HG02798 (cell line): Measurements from ENCODE around the gene ASIC2.

Experiments used
- ATAC-seq: cut with Tn5 transposase; IDR thresholded peaks from one replicate; pipeline ENCODE4 v1.9.1; 2021; ENCODE audit warnings: mild to moderate bottlenecking; ENCODE audit not compliant: unreplicated experiment, poor library complexity

The ASIC2 gene

DNA sequence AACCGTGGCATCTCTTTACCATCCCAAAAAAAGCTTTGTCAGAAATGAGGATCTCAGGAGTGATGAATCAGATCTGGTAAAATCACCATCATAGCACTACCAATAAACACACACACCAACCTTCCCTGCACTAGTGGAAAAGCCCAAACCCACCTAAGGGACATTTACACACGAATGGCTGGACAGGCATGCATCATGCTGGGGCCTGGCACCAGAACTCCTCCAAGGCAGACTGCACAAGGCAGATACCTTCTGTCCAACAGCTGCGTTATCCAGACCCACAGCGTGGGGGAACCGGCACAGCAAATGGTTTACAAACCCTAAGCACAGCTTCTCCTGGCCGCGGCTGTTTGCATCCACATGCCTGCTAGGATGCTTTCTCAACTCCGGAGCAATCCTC lies 2.8 kb downstream of the ASIC2 start:
- no peak for ATAC-seq

DNA sequence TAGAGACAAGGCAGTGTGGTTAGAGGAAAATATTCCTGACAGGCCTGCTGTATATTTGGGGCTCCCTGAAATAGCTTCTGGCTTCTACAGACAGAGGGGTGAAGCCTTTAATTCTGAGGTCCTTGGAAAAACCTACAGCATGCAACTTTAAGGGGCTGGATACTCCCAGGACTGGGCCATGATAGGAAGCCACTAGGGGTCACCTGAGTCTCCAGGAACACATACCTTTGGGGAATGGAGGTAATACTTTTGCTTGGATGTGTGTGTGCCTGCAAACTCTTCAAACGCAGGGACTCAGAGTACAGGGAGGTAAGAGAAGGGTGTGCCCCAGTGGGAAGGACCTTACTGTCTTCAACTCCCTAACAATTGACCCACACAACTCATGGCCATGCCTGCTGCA lies 4.1 kb downstream of the ASIC2 start:
- ATAC-seq, result no peak

DNA sequence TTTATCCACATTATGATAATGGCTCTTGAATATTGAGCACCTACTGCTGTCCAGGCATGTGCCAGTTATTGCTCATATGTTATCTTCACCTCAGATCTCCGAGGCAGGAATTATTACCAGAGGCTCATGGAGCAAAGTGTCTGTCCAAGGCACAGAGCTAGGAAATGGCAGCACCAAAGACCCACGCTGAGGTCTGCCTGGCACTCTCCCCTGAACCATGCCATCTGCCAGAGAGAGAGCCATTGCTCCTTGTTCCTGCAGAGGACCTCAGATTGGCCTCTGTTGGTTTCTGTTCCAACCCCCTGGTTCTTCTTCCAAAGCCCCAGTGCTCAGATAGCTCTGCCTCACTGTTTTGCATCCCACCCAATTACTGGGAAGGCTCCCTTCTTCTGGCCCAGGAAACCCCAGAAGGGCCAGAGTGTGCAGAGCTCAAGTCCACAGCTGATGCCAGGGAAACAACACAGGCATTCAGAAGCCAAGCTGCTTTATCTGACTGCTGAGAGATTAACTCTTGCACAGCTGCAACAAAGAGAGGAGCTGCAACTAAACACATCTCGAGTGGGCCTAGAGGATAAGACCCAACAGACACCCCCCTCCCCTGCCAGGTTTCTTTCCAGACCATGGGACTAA lies 5.9 kb downstream of the ASIC2 start:
- no peak for ATAC-seq

DNA sequence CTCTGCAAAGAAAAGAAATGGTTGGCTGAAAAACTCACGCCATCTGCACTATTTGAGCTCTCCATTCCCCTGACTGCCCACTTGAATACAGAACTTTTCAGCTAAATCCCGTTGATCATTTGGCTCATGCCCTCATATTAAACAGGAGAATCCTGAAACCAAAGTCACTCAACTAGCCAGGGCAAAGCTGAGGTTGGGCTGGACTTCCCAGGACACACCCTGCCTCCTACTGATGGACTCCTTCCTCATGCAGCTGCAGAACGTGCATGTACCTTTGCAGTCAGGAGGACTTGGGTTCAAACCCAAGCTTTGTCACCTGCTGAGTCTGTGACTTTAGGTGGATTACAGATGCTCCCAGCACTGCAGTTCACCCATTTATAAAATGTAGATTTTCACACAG lies 7.7 kb downstream of the ASIC2 start:
- ATAC-seq, result no peak

DNA sequence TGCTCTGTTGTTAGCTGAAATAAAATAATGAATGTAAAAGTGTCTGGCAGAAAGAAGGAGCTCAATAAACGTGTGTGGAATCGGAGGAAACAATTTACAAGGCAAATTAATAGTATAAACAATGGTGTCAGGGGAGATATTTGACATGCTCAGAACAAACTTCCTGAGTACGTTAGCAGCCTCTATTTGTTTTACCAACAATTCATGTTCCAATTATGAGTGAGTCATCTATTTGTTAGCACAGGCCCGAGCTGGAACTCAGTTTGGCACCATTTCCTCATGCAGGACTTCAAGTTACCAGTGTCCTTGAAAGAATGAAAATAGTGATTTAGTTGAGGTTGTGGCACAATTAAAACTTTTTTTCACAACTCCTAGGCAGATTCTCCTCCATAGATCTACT lies 9.1 kb downstream of the ASIC2 start:
- no peak for ATAC-seq

DNA sequence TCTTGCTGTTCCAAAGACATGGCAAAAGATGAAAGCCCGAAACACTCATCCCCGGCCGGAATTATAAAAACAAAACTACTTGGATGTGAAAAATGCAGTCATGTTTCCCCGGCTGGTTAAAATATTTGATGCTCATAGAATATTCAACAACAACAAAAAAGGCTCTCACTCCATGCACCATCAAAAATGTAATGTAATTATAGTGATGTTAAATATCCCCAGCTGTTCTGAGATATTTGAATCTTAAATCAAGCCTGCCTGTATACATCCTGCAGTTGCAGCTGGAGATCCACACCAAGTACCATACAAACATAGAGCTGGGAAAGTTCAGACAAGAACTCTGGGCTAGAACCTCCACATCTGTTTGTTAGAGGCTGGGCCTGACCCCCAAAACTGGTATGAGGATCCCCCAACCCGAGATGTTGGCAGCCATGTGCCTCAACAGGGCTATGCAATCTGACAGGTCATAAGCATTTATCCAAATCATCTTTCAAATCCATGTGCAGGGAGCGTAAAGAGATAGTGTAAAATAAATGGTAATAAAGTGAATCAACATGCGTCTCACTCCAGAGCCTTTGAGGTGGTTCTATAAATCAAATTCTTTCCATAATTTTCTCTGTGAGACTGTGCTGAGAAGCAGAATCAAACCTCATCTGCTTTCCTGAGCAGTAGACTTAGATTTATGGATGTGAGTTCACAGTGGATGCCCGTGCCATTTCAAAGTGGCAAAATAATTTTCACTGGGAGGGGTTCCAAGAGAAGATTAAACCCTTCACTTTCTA lies 12.7 kb downstream of the ASIC2 start:
- no peak for ATAC-seq

DNA sequence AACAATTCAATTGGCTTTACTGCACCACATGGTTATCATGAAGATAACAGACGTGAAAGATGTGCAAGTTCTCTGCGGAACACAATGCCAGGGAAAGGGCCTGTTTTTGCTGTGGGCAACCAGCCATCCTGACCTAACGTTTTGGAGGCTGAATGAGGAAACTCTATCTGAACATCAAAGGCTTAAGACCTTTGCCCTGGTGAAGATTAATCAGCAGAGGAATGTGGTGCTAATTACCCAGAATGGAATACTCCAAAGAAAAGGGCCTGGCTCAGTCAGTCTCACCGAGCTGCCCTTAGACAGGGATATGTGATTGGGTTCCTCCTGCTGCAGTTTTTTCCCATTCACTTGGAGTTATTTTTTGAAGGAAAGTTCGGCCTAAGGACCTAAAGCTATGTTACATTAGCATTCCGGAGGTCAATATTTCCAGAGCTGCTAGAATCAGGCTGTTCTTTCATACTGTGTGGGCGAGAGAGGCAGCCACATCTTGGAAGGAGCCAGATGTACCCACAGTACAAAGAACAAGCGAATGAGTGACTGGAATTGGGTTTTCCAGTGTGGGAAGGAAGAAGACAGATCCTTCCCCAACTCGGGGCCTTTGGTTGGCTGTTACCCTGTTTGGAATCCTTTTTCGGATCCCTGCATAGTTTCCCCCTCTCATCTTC lies 15.5 kb downstream of the ASIC2 start:
- ATAC-seq, result no peak

DNA sequence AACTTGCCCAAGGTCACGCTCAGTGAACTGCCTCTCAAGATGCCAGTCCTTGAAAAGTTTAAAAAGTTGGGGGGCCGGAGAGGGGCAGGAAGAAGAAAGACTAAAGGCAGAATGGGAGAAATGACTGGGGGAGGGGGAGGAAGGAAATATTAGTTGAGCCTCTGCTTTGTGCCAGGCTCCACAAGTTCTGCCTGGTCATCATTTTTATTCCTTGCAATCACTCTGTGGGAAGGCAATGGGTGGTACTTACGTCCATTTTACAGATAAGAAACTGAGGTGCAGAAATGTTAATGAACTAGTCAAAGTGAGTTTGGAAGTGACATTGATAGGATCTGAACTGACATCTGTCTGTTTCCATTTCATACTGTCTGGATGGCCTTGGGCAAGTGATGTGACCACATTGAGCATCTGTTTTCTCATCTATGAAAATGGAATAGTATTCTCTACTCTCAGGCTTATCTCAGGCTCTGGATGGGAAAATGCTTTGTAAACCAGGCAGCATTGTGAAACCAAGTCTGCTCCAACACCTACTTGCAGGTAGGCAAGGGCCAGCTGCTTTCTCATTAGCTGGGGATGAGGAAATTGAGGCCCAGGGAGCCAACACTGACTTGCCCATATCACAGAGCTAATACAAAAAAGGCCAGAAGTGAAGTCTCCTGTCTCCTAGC lies 19.2 kb downstream of the ASIC2 start:
- ATAC-seq, result no peak

DNA sequence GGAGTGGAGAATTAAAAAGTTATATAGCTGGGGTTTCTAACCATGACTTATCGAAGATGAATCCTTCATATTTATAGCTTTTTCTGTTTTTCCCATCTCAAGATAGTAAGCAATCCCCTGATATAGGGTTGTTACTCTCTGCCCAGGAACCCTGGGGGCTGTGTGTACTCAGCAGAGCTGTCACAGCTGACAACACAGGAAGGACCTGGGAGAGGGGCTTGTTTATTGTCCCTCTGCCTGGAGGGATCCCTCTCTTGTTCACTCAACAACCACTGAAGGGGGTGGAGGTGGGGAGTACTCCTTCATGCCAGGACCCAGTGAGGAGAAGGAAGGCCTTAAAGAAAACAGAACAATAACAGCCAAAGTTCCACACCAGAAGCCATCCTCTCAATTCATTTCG lies 19.8 kb downstream of the ASIC2 start:
- ATAC-seq, result no peak

DNA sequence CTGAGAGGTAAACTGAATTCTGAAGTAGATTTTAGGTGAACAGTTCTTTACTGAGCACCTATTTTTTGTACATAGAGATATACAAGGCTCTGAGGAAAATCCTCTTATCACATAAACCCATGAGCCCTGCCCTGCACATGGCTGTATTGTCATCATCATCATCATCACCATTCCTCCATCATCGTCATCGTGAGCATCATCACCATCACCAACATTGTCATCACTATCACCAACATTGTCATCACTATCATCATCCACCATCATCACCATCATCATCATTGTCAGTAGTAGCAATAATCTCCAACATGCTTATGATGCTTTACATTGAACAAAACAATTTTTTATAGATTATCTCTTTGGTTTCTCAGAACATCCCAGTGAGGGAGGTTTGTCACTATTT lies 20.7 kb downstream of the ASIC2 start:
- no peak for ATAC-seq

DNA sequence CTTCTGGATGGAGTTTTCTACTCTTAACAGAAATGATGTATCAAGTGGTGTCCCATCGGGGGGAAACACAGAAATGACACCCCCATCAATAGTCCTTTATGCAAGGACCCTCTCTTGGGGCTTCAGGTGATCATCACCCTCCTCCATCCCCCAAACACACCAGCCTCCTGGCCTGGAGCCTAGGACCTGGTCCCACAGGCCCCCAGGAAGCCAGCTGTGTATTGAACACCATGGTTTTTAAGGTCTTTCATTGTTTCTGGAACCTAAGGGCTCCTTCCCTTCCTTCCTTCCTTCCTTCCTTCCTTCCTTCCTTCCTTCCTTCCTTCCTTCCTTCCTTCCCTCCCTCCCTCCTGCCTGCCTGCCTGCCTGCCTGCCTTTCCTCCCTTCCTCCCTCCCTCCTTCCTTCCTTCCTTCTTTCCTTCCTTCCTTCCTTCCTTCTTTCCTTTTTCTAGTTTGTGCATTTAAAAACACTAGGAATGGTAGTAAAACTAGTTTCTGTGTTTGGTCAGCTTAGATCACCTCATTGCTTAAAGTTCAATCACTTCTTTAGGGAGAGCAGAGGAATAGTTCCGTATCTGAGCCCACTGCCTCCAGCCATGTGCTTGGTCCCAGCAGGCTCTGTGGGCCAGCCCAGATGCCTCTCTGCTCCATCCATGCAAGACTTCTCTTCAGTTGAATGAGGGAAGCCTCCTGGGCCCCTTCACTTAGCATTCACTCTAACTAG lies 23.6 kb downstream of the ASIC2 start:
- no peak for ATAC-seq

DNA sequence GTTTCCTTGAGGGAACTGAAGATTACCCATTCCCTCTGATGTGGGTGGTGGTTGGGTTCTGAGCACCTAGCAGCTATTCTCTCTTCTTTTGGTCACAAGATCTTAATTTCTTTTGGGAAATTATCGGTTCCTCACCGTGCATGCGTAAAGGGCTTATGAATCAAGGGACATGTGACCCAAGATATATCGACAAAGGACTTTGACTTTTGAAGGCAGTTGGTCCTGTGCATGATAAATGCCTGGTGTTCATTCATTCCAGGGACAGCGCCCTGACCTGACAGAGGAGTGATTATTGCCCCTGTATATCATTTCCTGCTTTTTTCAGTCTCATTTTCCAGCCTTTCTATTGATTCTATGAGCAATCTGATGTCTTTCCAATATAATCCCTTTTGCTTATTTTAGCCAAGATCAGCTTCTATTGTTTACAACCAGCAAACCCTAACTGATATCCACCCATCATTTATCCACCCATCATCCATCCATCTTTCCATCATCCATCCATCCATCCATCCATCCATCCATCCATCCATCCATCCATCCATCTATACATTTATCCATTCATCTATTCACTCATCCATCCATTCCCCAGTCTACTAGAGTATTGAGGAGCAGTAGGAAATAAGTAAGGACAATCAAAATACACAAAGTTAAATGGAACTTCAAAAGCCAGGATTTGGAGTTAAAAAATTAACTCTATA lies 25.1 kb downstream of the ASIC2 start:
- ATAC-seq, result no peak

DNA sequence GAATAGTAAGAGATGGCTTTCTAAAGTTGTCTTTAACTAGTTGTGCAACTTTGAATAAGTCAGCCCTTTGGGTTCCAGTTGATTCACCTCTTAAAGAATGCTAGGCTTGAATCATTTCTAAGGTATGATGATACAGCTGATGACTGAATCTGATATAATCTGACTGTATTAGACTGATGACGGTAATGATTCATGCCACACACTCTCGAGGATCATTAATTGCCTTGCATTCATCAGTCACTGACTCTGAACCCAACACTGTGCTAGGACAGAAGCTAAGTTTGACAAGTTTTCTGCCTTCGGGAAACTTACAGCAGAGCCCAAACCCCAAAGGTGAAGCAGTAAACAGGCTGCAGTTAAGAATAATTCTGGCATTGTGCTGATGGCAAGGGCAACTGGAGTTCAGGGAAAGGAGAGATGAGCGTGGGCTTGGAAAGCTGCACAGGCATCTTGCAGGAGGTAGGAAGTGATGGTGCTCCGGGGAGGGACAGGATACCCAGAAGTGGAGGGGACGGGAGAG lies 25.8 kb downstream of the ASIC2 start:
- no peak for ATAC-seq

DNA sequence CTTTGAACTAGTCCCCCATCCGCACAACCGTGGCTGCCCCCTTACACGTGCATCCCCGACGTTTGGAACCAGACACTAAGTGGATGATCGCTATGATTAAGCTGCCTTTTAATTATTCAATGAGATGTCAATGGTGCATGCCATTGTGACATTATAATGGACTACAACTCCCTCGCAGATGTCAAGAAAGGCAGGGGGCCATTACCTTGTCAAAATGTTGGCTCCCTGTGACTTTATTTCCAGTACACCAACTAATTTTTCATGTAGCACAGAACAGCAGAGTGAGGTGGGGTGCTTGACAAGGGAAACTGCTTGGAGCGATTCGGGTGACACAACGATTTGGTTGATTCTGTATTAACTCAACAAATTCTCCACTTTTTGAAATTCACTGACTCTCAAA lies 26.5 kb downstream of the ASIC2 start:
- ATAC-seq, result no peak

DNA sequence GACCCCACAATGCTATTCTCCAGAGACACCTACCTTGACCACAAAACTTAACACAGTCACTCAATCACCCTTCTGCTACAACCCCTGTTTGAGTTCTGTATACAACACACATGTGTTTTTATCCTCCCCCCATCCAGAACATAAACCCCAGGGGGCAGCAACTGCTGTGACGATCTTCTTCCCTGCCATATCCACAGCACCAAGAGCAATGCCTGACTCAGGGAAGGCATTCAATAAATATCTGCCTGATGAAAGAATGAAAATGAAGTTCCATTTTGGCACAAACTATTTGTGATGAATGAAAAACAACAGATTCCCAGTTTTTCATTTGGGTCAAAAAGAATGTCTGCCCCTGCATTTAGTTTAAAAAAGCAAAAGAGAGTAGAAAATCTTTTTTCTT lies 27.0 kb downstream of the ASIC2 start:
- ATAC-seq, result no peak

DNA sequence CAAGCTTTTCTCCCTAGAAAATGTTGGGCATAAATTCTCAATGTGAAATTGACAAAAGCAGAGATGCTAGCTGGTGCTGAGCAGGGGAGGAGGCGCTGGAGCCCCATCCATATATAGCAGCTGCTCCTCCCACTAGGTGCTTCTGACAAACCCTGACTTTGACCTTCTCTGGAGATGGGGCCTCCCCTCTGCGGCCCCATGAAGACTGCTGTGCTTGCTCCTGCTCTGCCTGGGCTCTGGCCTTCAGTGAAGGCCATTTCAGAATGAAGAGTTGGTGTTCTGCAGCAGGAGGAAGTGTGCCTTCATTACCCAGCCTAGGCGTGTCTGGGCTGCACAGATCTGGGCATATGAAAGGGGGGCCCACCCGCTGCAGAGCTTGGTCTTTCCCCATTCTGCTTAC lies 29.7 kb downstream of the ASIC2 start:
- ATAC-seq, result no peak

DNA sequence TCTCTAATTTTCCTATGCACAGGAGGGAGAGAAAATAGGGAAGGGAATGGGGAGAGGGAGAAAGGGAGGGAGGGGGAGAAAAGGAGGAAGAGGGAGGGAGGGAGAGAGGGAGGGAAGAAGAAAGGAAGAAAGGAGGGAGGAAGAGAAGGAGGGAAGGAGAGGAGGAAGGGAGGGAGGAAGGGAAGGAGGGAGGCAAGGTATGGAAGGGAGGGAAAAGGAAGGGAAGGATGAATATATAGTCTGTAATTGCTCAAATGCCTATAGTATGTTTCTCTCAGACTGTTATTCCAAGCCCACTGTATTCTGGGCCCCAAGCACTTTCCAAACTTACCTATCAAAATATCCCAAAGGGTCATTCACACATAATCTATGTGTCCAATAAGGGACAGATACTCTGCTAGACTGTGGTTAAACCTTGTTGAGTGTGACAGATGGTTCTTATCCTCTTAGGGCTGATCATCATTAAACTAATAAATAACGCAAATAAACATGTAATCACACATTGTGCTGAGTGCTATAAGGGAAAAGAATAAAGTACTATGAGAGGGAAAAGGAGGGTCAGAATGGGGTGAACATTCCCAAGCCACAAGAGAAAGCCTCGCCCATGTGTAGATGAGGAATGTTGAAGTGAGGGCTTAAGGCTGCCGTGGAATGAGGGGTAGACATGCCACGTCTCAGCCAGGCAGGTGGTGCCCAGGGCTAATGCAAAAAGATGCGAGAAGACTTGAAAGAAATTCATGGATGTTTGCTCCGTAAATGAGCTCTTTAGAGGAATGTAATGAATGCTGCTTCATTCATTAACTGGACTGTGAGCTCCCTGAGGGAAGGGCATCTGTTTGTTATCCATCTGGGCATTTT lies 30.6 kb downstream of the ASIC2 start:
- ATAC-seq, result no peak

DNA sequence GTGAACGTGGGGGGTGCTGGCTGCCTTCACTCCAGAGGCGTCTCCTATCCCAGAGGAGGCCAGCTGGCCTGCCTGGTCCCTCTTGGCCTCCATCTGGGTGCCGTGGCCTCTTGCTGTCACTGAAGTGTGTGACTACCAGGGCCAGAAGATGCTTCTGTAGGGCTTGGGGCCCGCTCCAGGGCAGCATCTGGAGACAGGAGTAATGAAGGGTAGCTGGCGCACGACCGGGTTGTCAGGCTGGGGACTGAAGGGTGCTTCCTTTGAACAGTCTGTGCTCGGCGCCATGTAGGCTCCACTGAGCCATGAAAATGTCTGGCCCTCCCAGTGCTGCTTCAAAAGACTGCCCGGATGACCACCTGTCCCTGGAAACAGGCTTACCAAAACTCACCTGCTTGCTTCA lies 31.3 kb downstream of the ASIC2 start:
- ATAC-seq, result no peak

DNA sequence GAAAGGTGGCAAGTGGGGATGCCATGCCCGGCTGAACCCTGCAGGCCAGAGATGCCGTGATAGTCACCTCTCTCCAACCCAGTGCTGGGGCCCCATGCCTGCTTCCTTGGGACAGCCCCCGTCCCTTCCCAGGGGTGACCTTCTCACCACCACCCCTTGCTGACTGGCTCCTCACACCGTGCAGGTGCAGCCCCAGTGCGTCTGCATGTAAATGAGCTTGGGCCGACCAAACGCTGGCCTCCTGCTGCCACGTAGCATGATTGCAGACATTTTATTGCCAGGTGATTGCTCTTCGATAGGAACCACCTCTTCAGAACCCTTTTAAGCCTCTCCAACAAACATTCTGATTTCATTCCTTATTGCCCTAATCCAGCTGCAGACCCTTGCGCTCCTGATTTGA lies 32.5 kb downstream of the ASIC2 start:
- no peak for ATAC-seq
